Stimulated activated CD4-positive, alpha-beta T cell treated with anti-CD3 and anti-CD28 coated beads, Interleukin-4, amount 100 ng/mL, for 4 hours (primary cell): Measurements from ENCODE around the gene RTN4R.

Experiments
- DNase-seq, 2 experiments: peaks; one replicate each; pipeline ENCODE4 v3.0.0-alpha.2; 2020

The RTN4R gene

GRCh38 chr22:20194681-20195593 is 73.2 kb downstream of the RTN4R start:
- DNase-seq: no peak

DNA sequence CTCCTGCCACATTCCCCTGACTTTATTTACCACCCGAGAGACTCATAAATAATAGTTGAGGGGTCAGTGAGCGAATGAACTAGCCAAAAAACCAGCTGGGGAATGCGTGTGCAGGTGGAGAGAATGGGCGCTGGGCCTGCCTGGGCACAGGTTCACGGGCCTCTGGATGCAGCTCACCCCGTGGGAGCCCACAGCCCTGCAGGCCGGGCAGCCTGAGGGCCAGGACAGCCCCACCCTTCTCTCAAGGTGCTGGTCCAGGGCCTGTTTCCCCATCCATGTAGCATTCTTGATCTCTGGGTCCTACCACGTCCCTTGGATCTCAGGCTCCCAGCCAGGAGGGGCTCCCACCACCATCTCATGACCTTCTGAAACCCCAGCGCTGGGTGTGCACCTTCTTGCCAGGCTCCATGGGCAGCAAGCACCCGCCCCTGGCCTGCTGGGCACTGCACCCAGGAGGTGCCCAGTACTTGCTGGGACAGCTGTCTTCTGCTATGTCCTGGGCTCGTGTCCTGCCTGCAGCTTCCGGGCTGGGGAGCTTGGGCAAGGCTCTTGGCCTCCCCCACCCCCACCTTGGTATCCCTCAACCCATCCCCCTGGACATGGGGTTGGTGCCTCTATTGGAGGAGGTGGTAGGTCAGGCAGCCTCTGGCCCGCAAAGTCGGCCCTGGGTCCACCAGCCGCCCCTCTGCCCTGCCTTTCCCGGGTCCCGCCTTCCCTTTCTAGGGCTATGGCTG is 74.2 kb downstream of the RTN4R start:
- no peak for DNase-seq

DNA sequence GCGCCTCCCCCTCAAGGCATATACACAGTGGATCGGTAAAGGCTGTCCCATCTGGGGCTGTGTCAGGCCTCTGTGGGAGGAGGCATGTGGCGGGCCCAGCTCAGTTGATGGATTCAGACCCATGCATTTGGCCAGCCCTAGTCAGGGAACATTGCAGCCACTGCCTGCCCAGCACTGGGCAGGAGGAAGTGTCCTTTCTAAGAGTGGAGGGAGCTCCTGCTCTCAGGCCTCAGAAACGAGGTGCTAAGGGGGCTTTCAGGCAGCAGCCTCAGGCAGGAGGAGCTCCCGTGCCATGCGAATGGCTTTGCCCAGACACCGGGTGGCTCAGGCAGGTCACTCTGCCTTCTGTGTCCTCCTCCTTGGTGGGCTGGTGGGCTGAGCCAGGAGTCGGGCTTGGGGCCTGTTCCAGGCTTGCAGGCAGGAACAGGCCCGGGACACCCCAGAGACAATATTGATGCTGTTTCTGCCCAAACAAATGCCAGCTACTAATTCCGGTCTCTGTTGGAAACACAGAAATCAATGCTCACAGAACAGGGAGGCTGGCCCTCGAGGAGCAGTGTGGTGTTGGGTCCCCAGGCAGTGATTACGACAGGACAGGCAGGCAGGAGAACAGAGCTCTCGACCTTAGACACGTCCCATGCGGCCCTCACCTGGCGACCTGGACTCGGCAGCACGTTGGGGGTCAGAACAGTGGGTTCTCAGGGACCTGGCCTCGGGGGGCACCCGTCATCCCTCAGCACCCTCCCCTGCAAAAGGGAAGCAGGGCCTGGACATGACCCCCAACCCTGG is 75.0 kb downstream of the RTN4R start:
- no peak for DNase-seq

DNA sequence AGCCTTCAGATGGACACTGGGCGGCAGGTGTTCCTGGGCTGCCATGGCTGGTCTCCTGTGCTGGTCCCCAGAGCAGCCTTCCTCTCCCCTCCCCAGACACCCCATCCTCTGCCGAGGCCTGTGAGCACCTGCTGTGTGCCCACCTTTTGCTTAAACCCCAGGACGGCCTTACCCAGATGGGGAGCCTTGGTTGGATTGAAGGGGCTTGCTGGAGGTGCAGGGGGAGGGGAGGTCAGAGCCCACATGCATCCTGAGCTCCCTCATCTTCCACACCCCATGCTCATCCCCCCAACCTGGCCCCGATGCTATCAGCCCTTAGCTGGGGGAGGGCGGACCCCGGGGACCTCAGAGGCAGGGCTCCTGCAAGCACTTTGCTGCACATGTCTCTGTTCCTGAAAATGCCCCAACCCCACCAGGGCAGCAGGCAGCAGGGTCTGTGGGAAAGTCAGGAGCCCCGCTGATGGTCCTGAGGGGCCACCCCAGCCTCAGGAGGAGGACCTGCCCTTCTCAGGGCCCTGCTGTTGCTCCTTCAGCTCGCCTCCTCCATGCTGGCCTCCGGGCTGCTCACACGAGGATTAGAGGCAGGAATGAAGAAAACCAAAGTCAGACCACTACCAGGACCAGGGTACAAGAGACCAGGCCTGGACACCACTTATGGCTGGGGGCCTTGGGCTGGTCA is 75.7 kb downstream of the RTN4R start:
- no peak for DNase-seq

- DNase-seq: no peak
These were observed 76.3 kb downstream of the RTN4R start for GRCh38 chr22:20191803-20192202.
